Measurements from ENCODE around the gene NPAS3.

Gene NPAS3

GRCh38 chr14:33629792-33630191 lies 691.1 kb downstream of the NPAS3 start:
- no peak overlapping the region for H3K9ac ChIP-seq (ENCODE audit: low read depth, low read length, poor library complexity, severe bottlenecking)
- no peaks in the 10 kb centered on the region for H4K20me1 ChIP-seq (ENCODE audit: insufficient read depth, low read length, poor library complexity, severe bottlenecking)
- no peak overlapping the region for H2AFZ ChIP-seq (ENCODE audit: low read length)
- no peaks in the 10 kb centered on the region for H3K27me3 ChIP-seq (ENCODE audit: insufficient read depth, low read length, poor library complexity, severe bottlenecking)
- H3K79me2 ChIP-seq (ENCODE audit: insufficient read depth, low read length): no peaks in the 10 kb centered on the region
- H3F3A ChIP-seq (ENCODE audit: low read depth): no peaks in the 10 kb centered on the region
- no peaks in the 10 kb centered on the region for H3K9me3 ChIP-seq (ENCODE audit: insufficient read depth, low read depth, low read length)
- no peak overlapping the region for H3K4me3 ChIP-seq (ENCODE audit: low read length, poor library complexity, severe bottlenecking)
- TF ChIP-seq CTCF (conservative IDR thresholded peaks at IDR 0.05; ENCODE audit: low read length) (no peak), EZH2phosphoT487 (IDR thresholded peaks at IDR 0.05; ENCODE audit: borderline replicate concordance) (no peak)
- no peaks in the 10 kb centered on the region for H3K36me3 ChIP-seq (ENCODE audit: insufficient read depth, low read length)
- H3K9me2 ChIP-seq (replicated peaks; ENCODE audit: low read depth, low read length): no peaks in the 10 kb centered on the region
- H3K4me2 ChIP-seq (ENCODE audit: low read depth, low read length, poor library complexity, severe bottlenecking): no peak overlapping the region
- no peaks in the 10 kb centered on the region for H3K4me1 ChIP-seq (ENCODE audit: insufficient read depth, low read length, poor library complexity, severe bottlenecking)

- Histone ChIP-seq H3K4me1 (ENCODE audit: insufficient read depth, low read length, poor library complexity, severe bottlenecking) (no peaks in the 10 kb centered on the region), H3K79me2 (ENCODE audit: insufficient read depth, low read length) (no peaks in the 10 kb centered on the region), H3K9me2 (replicated peaks; ENCODE audit: low read depth, low read length) (no peaks in the 10 kb centered on the region), H3K36me3 (ENCODE audit: insufficient read depth, low read length) (no peaks in the 10 kb centered on the region), H4K20me1 (ENCODE audit: insufficient read depth, low read length, poor library complexity, severe bottlenecking) (no peaks in the 10 kb centered on the region), H2AFZ (ENCODE audit: low read length) (no peak overlapping the region), H3K9me3 (ENCODE audit: insufficient read depth, low read depth, low read length) (no peaks in the 10 kb centered on the region), H3F3A (ENCODE audit: low read depth) (no peaks in the 10 kb centered on the region), H3K4me2 (ENCODE audit: low read depth, low read length, poor library complexity, severe bottlenecking) (no peak overlapping the region), H3K27me3 (ENCODE audit: insufficient read depth, low read length, poor library complexity, severe bottlenecking) (no peaks in the 10 kb centered on the region), H3K4me3 (ENCODE audit: low read length, poor library complexity, severe bottlenecking) (no peak overlapping the region), H3K9ac (ENCODE audit: low read depth, low read length, poor library complexity, severe bottlenecking) (no peak overlapping the region)
- TF ChIP-seq EZH2phosphoT487 (IDR thresholded peaks at IDR 0.05; ENCODE audit: borderline replicate concordance) (no peak), CTCF (conservative IDR thresholded peaks at IDR 0.05; ENCODE audit: low read length) (no peak)
Measured at GRCh38 chr14:33631021-33631420, 692.3 kb downstream of the NPAS3 start.

- H2AFZ ChIP-seq (ENCODE audit: low read length): no peak overlapping the region
- H3K9me2 ChIP-seq (replicated peaks; ENCODE audit: low read depth, low read length): no peaks in the 10 kb centered on the region
- no peaks in the 10 kb centered on the region for H3K36me3 ChIP-seq (ENCODE audit: insufficient read depth, low read length)
- no peaks in the 10 kb centered on the region for H3K27me3 ChIP-seq (ENCODE audit: insufficient read depth, low read length, poor library complexity, severe bottlenecking)
- no peak overlapping the region for H3K4me3 ChIP-seq (ENCODE audit: low read length, poor library complexity, severe bottlenecking)
- TF ChIP-seq EZH2phosphoT487 (IDR thresholded peaks at IDR 0.05; ENCODE audit: borderline replicate concordance) (no peak), CTCF (conservative IDR thresholded peaks at IDR 0.05; ENCODE audit: low read length) (no peak)
- H4K20me1 ChIP-seq (ENCODE audit: insufficient read depth, low read length, poor library complexity, severe bottlenecking): no peaks in the 10 kb centered on the region
- no peaks in the 10 kb centered on the region for H3K79me2 ChIP-seq (ENCODE audit: insufficient read depth, low read length)
- H3F3A ChIP-seq (ENCODE audit: low read depth): no peaks in the 10 kb centered on the region
- no peaks in the 10 kb centered on the region for H3K9me3 ChIP-seq (ENCODE audit: insufficient read depth, low read depth, low read length)
- no peak overlapping the region for H3K9ac ChIP-seq (ENCODE audit: low read depth, low read length, poor library complexity, severe bottlenecking)
- H3K4me2 ChIP-seq (ENCODE audit: low read depth, low read length, poor library complexity, severe bottlenecking): no peak overlapping the region
- no peaks in the 10 kb centered on the region for H3K4me1 ChIP-seq (ENCODE audit: insufficient read depth, low read length, poor library complexity, severe bottlenecking)
Measured at GRCh38 chr14:33631441-33631840, 692.8 kb downstream of the NPAS3 start.

Data from Loucy (cell line).